ENCODE data around the gene DENND5B.

GRCh38 chr12:31440586-31440985, 150.3 kb downstream of the DENND5B start:
- no peak for TF ChIP-seq CTCF (conservative IDR thresholded peaks at IDR 0.05)
- no peak for TF ChIP-seq EZH2 (IDR thresholded peaks at IDR 0.05; ENCODE audit: low read depth)
